Measurements from ENCODE around the gene KDM3A. TPM values are rescaled to one million over a fixed set of nuclear protein-coding genes. Genes with fewer than 3 reads are reported as not detected.

KDM3A gene
- total RNA-seq, 1 experiment from 2014 or later, result 31.8 TPM

- peaks cover 16% of the 10 kb centered on the region; the same call in 1 of the 2 replicates for H3F3A ChIP-seq (ENCODE audit: insufficient read depth, low read depth)
- intact Hi-C loops (cut with micrococcal nuclease; ENCODE audit: unreplicated experiment), result loop anchor here (5.0 kb wide), 1 partner anchor 77 kb away; no protein-coding TSS in a partner anchor
- H4K20me1 ChIP-seq (ENCODE audit: insufficient read depth), result 0 out of 2 replicates have a peak, but pooled peaks cover 2% of the 10 kb centered on the region
- ChIA-PET POLR2A (ENCODE audit: unreplicated experiment) (interaction anchor here (0.5 kb wide), 1 partner anchor 12 kb away, joined by 3 read pairs; no protein-coding TSS in a partner anchor), CTCF (interaction anchor here (0.7 kb wide), 1 partner anchor 412 kb away, joined by 3 read pairs; no protein-coding TSS in a partner anchor)
- no peak overlapping the region for H3K27ac ChIP-seq
- H3K9me2 ChIP-seq (ENCODE audit: insufficient read depth), result no peaks in the 10 kb centered on the region
- peaks cover 54% of the 10 kb centered on the region for H3K36me3 ChIP-seq (ENCODE audit: low read depth)
- no peaks in the 10 kb centered on the region for H3K27me3 ChIP-seq (ENCODE audit: insufficient read depth, low read depth)
- H3K4me3 ChIP-seq, result no peak overlapping the region
- peaks cover 17% of the 10 kb centered on the region; the same call in 1 of the 2 replicates for H3K4me1 ChIP-seq (replicated peaks; ENCODE audit: insufficient read depth)
- 0 out of 2 replicates have a peak, but pooled peaks cover 3% of the 10 kb centered on the region for H3K79me2 ChIP-seq (ENCODE audit: low read depth)
- no peak overlapping the region for H2AFZ ChIP-seq
- no TSS peak for BruUV-seq (replicated peaks)
- TF ChIP-seq EZH2 (IDR thresholded peaks at IDR 0.05; ENCODE audit: low read depth), result no peak
- TF ChIP-seq, protein P1, sequence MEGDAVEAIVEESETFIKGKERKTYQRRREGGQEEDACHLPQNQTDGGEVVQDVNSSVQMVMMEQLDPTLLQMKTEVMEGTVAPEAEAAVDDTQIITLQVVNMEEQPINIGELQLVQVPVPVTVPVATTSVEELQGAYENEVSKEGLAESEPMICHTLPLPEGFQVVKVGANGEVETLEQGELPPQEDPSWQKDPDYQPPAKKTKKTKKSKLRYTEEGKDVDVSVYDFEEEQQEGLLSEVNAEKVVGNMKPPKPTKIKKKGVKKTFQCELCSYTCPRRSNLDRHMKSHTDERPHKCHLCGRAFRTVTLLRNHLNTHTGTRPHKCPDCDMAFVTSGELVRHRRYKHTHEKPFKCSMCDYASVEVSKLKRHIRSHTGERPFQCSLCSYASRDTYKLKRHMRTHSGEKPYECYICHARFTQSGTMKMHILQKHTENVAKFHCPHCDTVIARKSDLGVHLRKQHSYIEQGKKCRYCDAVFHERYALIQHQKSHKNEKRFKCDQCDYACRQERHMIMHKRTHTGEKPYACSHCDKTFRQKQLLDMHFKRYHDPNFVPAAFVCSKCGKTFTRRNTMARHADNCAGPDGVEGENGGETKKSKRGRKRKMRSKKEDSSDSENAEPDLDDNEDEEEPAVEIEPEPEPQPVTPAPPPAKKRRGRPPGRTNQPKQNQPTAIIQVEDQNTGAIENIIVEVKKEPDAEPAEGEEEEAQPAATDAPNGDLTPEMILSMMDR (conservative IDR thresholded peaks at IDR 0.05), result no peak
- H3K4me2 ChIP-seq, result no peak overlapping the region; the same call in 1 of the 2 replicates
- DNase-seq, result no peak
- H3K9me3 ChIP-seq (ENCODE audit: insufficient read depth, low read depth), result no peaks in the 10 kb centered on the region
These were observed 13.1 kb downstream of the KDM3A start for GRCh38 chr2:86454238-86454637.

DNA sequence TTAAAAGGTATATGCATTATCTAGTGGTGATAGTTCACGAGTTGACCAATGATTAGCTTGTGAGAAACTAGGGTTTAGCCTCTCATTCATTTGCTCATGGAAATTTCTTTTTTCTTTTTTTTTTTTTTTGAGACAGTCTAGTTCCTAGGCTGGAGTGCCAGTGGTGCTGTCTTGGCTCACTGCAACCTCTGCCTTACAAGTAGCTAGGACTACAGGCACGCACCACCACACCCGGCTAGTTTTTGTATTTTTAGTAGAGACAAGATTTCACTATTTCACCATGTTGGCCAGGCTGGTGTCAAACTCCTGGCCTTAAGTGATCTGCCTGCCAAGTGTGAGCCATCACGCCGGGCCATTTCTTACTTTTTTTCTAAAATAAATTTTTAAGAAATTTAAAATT, 14.0 kb downstream of the KDM3A start:
- no peaks in the 10 kb centered on the region for H4K20me1 ChIP-seq (ENCODE audit: insufficient read depth)
- H3K9me2 ChIP-seq (ENCODE audit: insufficient read depth), result no peaks in the 10 kb centered on the region
- H3K27me3 ChIP-seq (ENCODE audit: insufficient read depth, low read depth), result no peaks in the 10 kb centered on the region
- peaks cover 51% of the 10 kb centered on the region for H3K36me3 ChIP-seq (ENCODE audit: low read depth)
- H3K4me3 ChIP-seq, result no peak overlapping the region
- peaks cover 17% of the 10 kb centered on the region; the same call in 1 of the 2 replicates for H3K4me1 ChIP-seq (replicated peaks; ENCODE audit: insufficient read depth)
- no peaks in the 10 kb centered on the region for H3K9me3 ChIP-seq (ENCODE audit: insufficient read depth, low read depth)
- POLR2A ChIA-PET (ENCODE audit: unreplicated experiment), result interaction anchor here (0.7 kb wide), 1 partner anchor 349 kb away, joined by 5 read pairs; the partner anchor contains the start of gene POLR1A
- no TSS peak for BruUV-seq (replicated peaks)
- H3K4me2 ChIP-seq, result no peak overlapping the region
- no peaks in the 10 kb centered on the region for H3K79me2 ChIP-seq (ENCODE audit: low read depth)
- CTCF ChIA-PET, result interaction anchor here (0.7 kb wide), 1 partner anchor 413 kb away, joined by 3 read pairs; no protein-coding TSS in a partner anchor
- H3F3A ChIP-seq (ENCODE audit: insufficient read depth, low read depth), result peaks cover 16% of the 10 kb centered on the region; the same call in 1 of the 2 replicates
- DNase-seq, result no peak
- TF ChIP-seq, protein P1 (conservative IDR thresholded peaks at IDR 0.05), result no peak
- TF ChIP-seq EZH2 (IDR thresholded peaks at IDR 0.05; ENCODE audit: low read depth), result no peak
- no peak overlapping the region for H3K27ac ChIP-seq
- intact Hi-C loops (cut with micrococcal nuclease; ENCODE audit: unreplicated experiment), result no loop called here
- no peak overlapping the region for H2AFZ ChIP-seq

DNA sequence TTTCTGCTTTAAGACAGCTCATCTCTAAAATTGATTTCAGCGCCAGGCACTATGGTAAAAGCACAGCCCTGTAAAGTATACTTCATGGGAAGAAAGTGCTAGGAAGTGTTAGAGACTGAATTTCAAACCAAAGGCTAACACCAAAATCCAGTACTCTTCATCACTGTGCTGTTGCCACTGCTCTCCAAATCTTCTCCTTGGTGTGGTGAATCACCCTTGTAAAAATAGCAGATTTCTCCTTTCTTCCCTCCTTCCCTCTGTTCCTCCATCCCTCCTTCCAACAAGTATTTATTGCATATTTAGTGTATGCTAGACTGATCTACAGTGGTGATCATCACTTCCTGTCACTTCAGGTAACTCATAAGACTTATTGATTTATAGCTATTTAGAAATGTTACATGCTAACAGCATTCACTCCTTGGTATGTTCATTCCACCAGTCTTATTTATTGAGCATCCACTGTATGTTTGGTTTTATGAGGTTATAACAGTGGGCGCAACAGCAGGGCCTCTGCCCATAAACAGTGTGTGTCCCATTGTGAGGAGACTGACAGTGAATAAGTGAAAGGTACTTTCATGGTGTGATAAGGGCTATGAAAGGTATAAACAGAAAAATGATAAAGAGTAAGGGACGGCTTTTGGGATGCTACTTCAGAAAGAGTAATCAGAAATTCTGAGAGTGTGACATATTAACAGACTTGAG, 20.0 kb downstream of the KDM3A start:
- CTCF ChIA-PET, result no interaction called here
- H3K36me3 ChIP-seq (ENCODE audit: low read depth), result peaks cover 40% of the 10 kb centered on the region
- POLR2A ChIA-PET (ENCODE audit: unreplicated experiment), result no interaction called here
- H3K4me2 ChIP-seq, result no peak overlapping the region
- BruUV-seq (replicated peaks), result no TSS peak
- no peaks in the 10 kb centered on the region for H3K4me1 ChIP-seq (replicated peaks; ENCODE audit: insufficient read depth)
- no peak overlapping the region for H3K27ac ChIP-seq
- no peak overlapping the region for H2AFZ ChIP-seq
- peaks cover 5% of the 10 kb centered on the region; the same call in 1 of the 2 replicates for H3F3A ChIP-seq (ENCODE audit: insufficient read depth, low read depth)
- TF ChIP-seq, protein P1 (conservative IDR thresholded peaks at IDR 0.05), result no peak
- TF ChIP-seq EZH2 (IDR thresholded peaks at IDR 0.05; ENCODE audit: low read depth), result no peak
- H3K79me2 ChIP-seq (ENCODE audit: low read depth), result no peaks in the 10 kb centered on the region
- H3K9me2 ChIP-seq (ENCODE audit: insufficient read depth), result no peaks in the 10 kb centered on the region
- no peak for DNase-seq
- no peak overlapping the region for H3K4me3 ChIP-seq
- H4K20me1 ChIP-seq (ENCODE audit: insufficient read depth), result no peaks in the 10 kb centered on the region
- H3K27me3 ChIP-seq (ENCODE audit: insufficient read depth, low read depth), result no peaks in the 10 kb centered on the region
- H3K9me3 ChIP-seq (ENCODE audit: insufficient read depth, low read depth), result no peaks in the 10 kb centered on the region
- intact Hi-C loops (cut with micrococcal nuclease; ENCODE audit: unreplicated experiment), result no loop called here

Measured in PC-9 (cell line).